ENCODE data around the gene GRK7. TPM values are rescaled to one million over a fixed set of nuclear protein-coding genes. Genes with fewer than 3 reads are reported as not detected.

Gene GRK7
- total and polyA plus RNA-seq, 2 of the 4 experiments (the other 2 are of a cell fraction) = not detected

GRCh38 chr3:141812586-141812985, 49.4 kb downstream of the GRK7 start:
- Histone ChIP-seq H2AK9ac (replicated peaks; ENCODE audit: low read depth, low read length, poor library complexity) (no peak overlapping the region), H3K4me3 (ENCODE audit: insufficient read depth, low read depth, low read length) (no peak overlapping the region), H2AK5ac (ENCODE audit: low read depth, low read length) (no peak overlapping the region), H4K20me1 (ENCODE audit: insufficient read depth, low read length) (no peaks in the 10 kb centered on the region), H3K79me1 (ENCODE audit: low read depth in 1 of 2, low read length in 2 of 2) (no peaks in the 10 kb centered on the region), H4K91ac (ENCODE audit: insufficient read depth, low read depth, low read length) (no peak overlapping the region), H2BK5ac (ENCODE audit: low read depth, low read length, poor library complexity, severe bottlenecking) (no peak overlapping the region), H3K4me1 (ENCODE audit: control insufficient read depth, insufficient read depth, low read length) (peaks cover 2% of the 10 kb centered on the region; the same call in 1 of the 2 replicates), H4K8ac (ENCODE audit: low read depth in 2 of 2, low read length in 2 of 2) (no peak overlapping the region), H3K4me2 (ENCODE audit: low read depth, low read length) (no peak overlapping the region), H3K14ac (replicated peaks; ENCODE audit: low read depth, low read length) (no peak overlapping the region), H3K27me3 (ENCODE audit: control insufficient read depth, insufficient read depth, low read length) (peaks cover 23% of the 10 kb centered on the region), H3K56ac (ENCODE audit: extremely low read depth, insufficient read depth, low read length) (no peak overlapping the region), H3K23ac (ENCODE audit: low read depth, low read length) (no peak overlapping the region), H4K5ac (ENCODE audit: low read depth, low read length) (no peak overlapping the region), H2BK120ac (ENCODE audit: low read depth, low read length) (no peak overlapping the region), H3K27ac (ENCODE audit: insufficient read depth, low read length) (no peak overlapping the region), H3K4ac (ENCODE audit: low read depth, low read length) (no peak overlapping the region), H2BK15ac (ENCODE audit: low read depth, low read length) (no peak overlapping the region), H3K9me3 (ENCODE audit: control insufficient read depth, insufficient read depth, low read length) (peaks cover 3% of the 10 kb centered on the region), H3K9ac (ENCODE audit: low read depth, low read length) (no peak overlapping the region), H3K18ac (ENCODE audit: low read depth, low read length) (no peak overlapping the region), H3K36me3 (ENCODE audit: control insufficient read depth, insufficient read depth, low read length) (no peaks in the 10 kb centered on the region), H3K9me1 (ENCODE audit: insufficient read depth, low read length) (no peaks in the 10 kb centered on the region), H2AFZ (replicated peaks; ENCODE audit: low read length, poor library complexity) (no peak overlapping the region), H2BK20ac (ENCODE audit: low read depth, low read length) (no peak overlapping the region)
- no peak for DNase-seq
- TF ChIP-seq RFX5 (IDR thresholded peaks at IDR 0.05; ENCODE audit: low read depth, low read length) (no peak), USF2 (IDR thresholded peaks at IDR 0.05; ENCODE audit: low read depth, low read length) (no peak), SMC3 (IDR thresholded peaks at IDR 0.05; ENCODE audit: low read depth, low read length) (no peak), ELK1 (IDR thresholded peaks at IDR 0.05; ENCODE audit: borderline replicate concordance, low read depth, low read length) (no peak), CHD1 (IDR thresholded peaks at IDR 0.05; ENCODE audit: low read depth, low read length) (no peak), MAFK (IDR thresholded peaks at IDR 0.05; ENCODE audit: low read depth, low read length) (no peak), CTCF (conservative IDR thresholded peaks at IDR 0.05; ENCODE audit: low read depth, low read length) (no peak), CEBPB (IDR thresholded peaks at IDR 0.05; ENCODE audit: low read depth, low read length) (no peak), NFE2L2 (IDR thresholded peaks at IDR 0.05; ENCODE audit: low read depth, low read length) (no peak), RAD21 (IDR thresholded peaks at IDR 0.05; ENCODE audit: low read length) (no peak), FOS (IDR thresholded peaks at IDR 0.05; ENCODE audit: low read depth, low read length) (no peak), POLR2A (IDR thresholded peaks at IDR 0.05; ENCODE audit: low read depth, low read length) (no peak), BHLHE40 (IDR thresholded peaks at IDR 0.05; ENCODE audit: low read depth, low read length) (no peak), MAZ (IDR thresholded peaks at IDR 0.05; ENCODE audit: borderline replicate concordance, low read depth, low read length) (no peak), MXI1 (IDR thresholded peaks at IDR 0.05; ENCODE audit: borderline replicate concordance, low read depth, low read length) (no peak), RCOR1 (IDR thresholded peaks at IDR 0.05; ENCODE audit: insufficient replicate concordance, low read length) (no peak)
- ATAC-seq (ENCODE audit: low read depth) = no peak
- ChIA-PET CTCF (interaction anchor here (1.1 kb wide), 1 partner anchor 12 kb away, joined by 3 read pairs; no protein-coding TSS in a partner anchor), POLR2A (ENCODE audit: unreplicated experiment) (no interaction called here)
- in situ Hi-C loops (cut with MboI; ENCODE audit: low sequenced_read_pairs) = no loop called here
- 36% methylated on average over 3 of the region's 4 CpGs; no CpG with 5 or more reads in 1 of the 2 experiments for WGBS, 2 experiments (ENCODE audit: extremely low coverage in 2 of 2, insufficient read length in 1 of 2)
- intact Hi-C loops (cut with micrococcal nuclease) = no loop called here
- BruUV-seq (replicated peaks) = no TSS peak
- dilution Hi-C loops (cut with HindIII; ENCODE audit: low sequenced_read_pairs, unreplicated experiment) = no loop called here

Data from IMR-90 (cell line).